Tibial nerve (tissue), 4 donors: ENCODE results near the gene TBXAS1. TPM values are rescaled to one million over a fixed set of nuclear protein-coding genes. Genes with fewer than 3 reads are reported as not detected.

Experiments
- DNase-seq, 2 donors: peaks; one replicate each; pipeline ENCODE4 v3.0.0-alpha.2; 2019; ENCODE audit warnings: low spot score in 2 of 2
- H3K27ac ChIP-seq, 4 donors: fragments of 200-600 bp; sonication (generic) in 3 of 4; one replicate each; pipeline ENCODE4 v1.5.1; 2017 to 2019; ENCODE audit warnings: mild to moderate bottlenecking in 1 of 4
- H3K27me3 ChIP-seq, 2 donors: fragments of 200-600 bp; sonication (generic) in 1 of 2; one replicate each; pipeline versions ENCODE4 v1.5.1 to v1.6.0; 2017 to 2019
- H3K36me3 ChIP-seq, 3 donors: fragments of 200-600 bp; sonication (generic); one replicate each; pipeline ENCODE4 v1.5.1; 2018 to 2019
- H3K4me1 ChIP-seq, 4 donors: fragments of 200-600 bp; sonication (generic) in 3 of 4; one replicate each; pipeline ENCODE4 v1.5.1; 2017 to 2019
- H3K4me3 ChIP-seq, 4 donors: fragments of 200-600 bp; sonication (generic) in 3 of 4; one replicate each; pipeline ENCODE4 v1.5.1; 2017 to 2019; ENCODE audit warnings: mild to moderate bottlenecking in 1 of 4, moderate library complexity in 1 of 4
- H3K9me3 ChIP-seq, 4 donors: fragments of 200-600 bp; sonication (generic) in 3 of 4; one replicate each; pipeline ENCODE4 v1.5.1; 2017 to 2019
- EP300 ChIP-seq, 2 donors: sonication (generic); formaldehyde crosslinking; IDR thresholded peaks; one replicate each; pipeline ENCODE4 v1.6.1; 2017; ENCODE audit warnings: antibody characterized with exemption in 2 of 2, mild to moderate bottlenecking in 1 of 2
- POLR2A ChIP-seq, 2 donors: fragments of 450-650 bp; IDR thresholded peaks; one replicate each; pipeline ENCODE4 v1.6.1; 2017; ENCODE audit warnings: antibody characterized with exemption in 2 of 2, mild to moderate bottlenecking in 2 of 2, moderate library complexity in 2 of 2
- WGBS, 2 donors: methylation state at CpG; one replicate each; pipeline ENCODE4 v1.1.5; 2018; 5-methylcytosine and 5-hydroxymethylcytosine counted together
- total RNA-seq, 4 donors: library from RNA; depleted of rRNA; stranded (reverse); fragments of >200 nt; gene quantifications; one replicate each; pipeline ENCODE4 v1.1.0, GENCODE V29; 2016
- TF ChIP-seq, protein P1 (sequence below), 5 experiments: fragments of 200-600 bp in 3 of 5; fragments of 450-650 bp in 2 of 5; sonication (generic) in 3 of 5; IDR thresholded peaks; one replicate each; pipeline ENCODE4 v1.5.1; 2016 to 2019; ENCODE audit warnings: antibody characterized with exemption in 5 of 5, mild to moderate bottlenecking in 3 of 5, moderate library complexity in 2 of 5

TBXAS1 gene
- total RNA-seq, 4 donors from 2014 or later: 19.0 to 80.4 (median 30.5) TPM

DNA sequence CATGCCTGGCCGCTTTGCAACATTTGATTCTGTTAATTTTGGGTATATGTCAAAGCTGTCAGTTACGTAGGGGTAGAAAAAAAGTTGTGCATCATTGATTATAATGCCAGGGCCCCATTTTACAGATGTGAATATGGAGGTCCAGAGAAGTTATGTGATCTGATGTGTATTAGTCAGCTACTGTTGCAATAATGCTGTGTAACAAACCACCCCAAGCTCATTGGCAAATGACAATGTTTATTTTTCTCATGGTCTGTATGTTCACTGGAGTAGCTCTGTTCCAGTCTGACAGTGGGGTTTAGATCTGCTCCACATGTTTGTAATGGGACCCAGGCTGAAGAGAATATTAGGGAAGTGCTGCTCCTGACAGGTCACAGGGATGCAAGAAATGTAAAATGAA, 19.2 kb downstream of the TBXAS1 start:
- TF ChIP-seq EP300 (IDR thresholded peaks at IDR 0.05) (no peak), POLR2A (IDR thresholded peaks at IDR 0.05) (no peak)
- TF ChIP-seq, protein P1, sequence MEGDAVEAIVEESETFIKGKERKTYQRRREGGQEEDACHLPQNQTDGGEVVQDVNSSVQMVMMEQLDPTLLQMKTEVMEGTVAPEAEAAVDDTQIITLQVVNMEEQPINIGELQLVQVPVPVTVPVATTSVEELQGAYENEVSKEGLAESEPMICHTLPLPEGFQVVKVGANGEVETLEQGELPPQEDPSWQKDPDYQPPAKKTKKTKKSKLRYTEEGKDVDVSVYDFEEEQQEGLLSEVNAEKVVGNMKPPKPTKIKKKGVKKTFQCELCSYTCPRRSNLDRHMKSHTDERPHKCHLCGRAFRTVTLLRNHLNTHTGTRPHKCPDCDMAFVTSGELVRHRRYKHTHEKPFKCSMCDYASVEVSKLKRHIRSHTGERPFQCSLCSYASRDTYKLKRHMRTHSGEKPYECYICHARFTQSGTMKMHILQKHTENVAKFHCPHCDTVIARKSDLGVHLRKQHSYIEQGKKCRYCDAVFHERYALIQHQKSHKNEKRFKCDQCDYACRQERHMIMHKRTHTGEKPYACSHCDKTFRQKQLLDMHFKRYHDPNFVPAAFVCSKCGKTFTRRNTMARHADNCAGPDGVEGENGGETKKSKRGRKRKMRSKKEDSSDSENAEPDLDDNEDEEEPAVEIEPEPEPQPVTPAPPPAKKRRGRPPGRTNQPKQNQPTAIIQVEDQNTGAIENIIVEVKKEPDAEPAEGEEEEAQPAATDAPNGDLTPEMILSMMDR (IDR thresholded peaks at IDR 0.05): no peak
- Histone ChIP-seq H3K27ac (no peak overlapping the region), H3K4me3 (no peak overlapping the region), H3K36me3 (no peaks in the 10 kb centered on the region), H3K4me1 (peaks cover 0 to 4% (median 0%) of the 10 kb centered on the region in 4 donors), H3K27me3 (no peaks in the 10 kb centered on the region), H3K9me3 (peaks cover 0 to 7% (median 0%) of the 10 kb centered on the region in 4 donors)
- WGBS, 2 donors: 94 to 98% methylated on average over 2 of the region's 2 CpGs
- no peak for DNase-seq

DNA sequence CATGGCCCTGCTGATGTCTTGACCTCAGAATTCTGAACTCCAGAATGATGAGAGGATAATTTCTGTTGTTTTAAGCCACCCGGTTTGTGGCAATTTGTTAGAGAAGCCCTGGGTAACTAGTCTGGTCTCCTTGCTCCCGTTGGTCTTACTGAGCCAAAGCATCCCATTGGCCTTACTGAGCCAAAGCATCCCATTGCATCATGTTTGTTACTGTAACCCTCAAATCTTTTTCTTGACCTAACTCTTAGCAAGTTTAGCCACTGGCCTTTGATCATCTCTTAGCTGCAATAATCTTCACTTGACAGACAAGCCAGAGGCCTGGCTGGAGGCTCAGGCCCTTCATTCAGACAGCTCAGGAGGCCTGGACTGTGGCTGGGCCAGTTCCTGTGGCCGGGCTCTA, 21.8 kb downstream of the TBXAS1 start:
- Histone ChIP-seq H3K36me3 (no peaks in the 10 kb centered on the region), H3K4me1 (peaks cover 0 to 11% (median 0%) of the 10 kb centered on the region in 4 donors), H3K9me3 (peaks cover 0 to 7% (median 0%) of the 10 kb centered on the region in 4 donors), H3K27ac (no peak overlapping the region), H3K4me3 (no peak overlapping the region), H3K27me3 (no peaks in the 10 kb centered on the region)
- WGBS, 2 donors: 46 to 74% methylated on average over 3 of the region's 3 CpGs
- TF ChIP-seq POLR2A (IDR thresholded peaks at IDR 0.05): no peak
- DNase-seq: no peak

DNA sequence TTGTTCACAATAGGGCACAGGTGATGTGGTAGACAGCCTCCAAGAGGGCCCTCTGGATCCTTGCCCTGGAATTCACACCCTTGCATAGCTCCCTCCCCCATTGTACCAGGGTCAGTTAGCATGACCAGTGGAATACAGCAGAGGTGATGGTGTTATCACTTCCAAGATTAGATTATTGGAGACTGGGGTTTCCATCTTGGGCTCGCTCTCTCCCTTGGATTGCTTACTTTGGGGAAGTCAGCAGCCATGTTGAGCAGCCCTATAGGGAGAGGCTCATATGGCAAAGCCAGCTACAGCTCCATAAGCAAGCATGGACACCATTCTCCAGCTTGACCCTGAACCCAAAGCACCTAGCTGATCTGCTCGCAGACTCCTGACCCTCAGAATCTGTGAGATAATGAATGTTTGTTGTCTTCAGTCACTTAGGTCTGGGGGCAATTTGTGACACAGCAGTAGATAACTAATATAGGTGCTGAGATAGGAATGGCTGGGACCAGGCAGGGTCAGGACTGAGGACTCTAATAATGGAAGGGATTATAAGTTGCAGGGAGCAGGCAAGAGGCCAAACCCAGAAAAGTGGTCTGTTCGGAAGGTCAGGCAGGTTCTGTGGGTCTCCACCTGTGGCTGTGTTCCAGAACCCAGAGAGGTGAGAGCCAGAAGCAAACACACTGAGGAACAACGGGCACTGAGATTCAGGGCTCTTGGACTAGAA, 22.9 kb downstream of the TBXAS1 start:
- Histone ChIP-seq H3K9me3 (peaks cover 0 to 7% (median 0%) of the 10 kb centered on the region in 4 donors), H3K36me3 (no peaks in the 10 kb centered on the region), H3K27me3 (no peaks in the 10 kb centered on the region), H3K4me1 (peaks cover 0 to 11% (median 0%) of the 10 kb centered on the region in 4 donors), H3K4me3 (no peak overlapping the region), H3K27ac (no peak overlapping the region)
- DNase-seq: no peak
- WGBS, 2 donors: 84 to 87% methylated on average over 4 of the region's 4 CpGs
- no peak for TF ChIP-seq EP300 (IDR thresholded peaks at IDR 0.05)
- TF ChIP-seq POLR2A (IDR thresholded peaks at IDR 0.05): no peak

DNA sequence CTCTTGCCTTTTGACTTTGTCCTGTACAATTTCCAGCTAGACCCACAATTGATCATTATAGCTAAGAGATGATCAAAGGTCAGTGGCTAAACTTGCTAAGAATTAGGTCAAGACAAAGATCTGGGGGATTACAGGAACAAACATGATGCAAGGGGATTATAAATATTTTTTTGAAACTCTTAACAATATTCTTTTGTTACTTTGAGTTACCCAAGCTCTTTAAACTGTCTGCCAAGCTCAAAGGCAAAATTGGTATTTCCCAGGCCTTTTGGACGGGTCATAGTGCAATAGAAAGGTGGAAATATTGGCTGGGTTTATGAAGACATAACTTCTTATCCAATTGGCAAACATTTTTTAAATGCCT, 23.4 kb downstream of the TBXAS1 start:
- no peak for DNase-seq
- 71% methylated on average over 1 of the region's 1 CpG for WGBS, 2 donors

DNA sequence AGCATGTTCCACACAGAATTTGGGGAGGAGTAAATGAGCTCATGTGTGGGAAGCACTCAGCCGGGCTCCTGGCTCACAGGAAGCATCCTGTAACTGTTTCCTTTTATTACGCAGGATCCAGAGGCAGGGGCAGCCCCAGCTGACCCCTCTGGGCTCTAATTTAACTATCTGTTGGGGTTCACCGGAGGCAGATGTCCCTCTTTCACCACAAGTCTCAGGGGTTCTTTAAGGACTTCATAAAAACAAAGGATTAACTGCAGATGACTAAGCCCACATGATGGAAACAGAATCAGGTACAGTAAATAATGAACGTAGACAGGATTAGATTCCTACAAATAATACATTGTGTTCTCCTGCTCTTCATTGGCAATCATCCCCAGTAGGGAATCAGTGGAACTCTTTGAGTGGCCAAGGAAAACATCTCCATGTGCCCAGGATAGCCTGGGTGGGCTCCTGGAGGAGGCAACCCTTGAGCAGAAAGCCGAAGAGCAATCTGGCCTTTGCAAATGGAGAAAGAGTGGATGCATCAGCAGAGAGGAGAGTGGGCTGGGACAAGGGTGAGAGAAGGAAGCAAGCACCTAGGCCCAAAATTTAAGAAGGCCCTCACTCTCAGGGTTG, 24.6 kb downstream of the TBXAS1 start:
- Histone ChIP-seq H3K36me3 (no peaks in the 10 kb centered on the region), H3K27ac (peak overlapping the region in 3 of 4 donors; percentile 38 to 76 (median 69)), H3K4me1 (peaks cover 0 to 11% (median 0%) of the 10 kb centered on the region in 4 donors), H3K9me3 (no peaks in the 10 kb centered on the region), H3K4me3 (no peak overlapping the region), H3K27me3 (no peaks in the 10 kb centered on the region)
- TF ChIP-seq EP300 (IDR thresholded peaks at IDR 0.05) (peak in 1 of 2 donors; percentile 66), POLR2A (IDR thresholded peaks at IDR 0.05) (no peak)
- peak in 1 of 2 donors; percentile 53 for DNase-seq
- 27 to 42% methylated on average over 5 of the region's 5 CpGs for WGBS, 2 donors

More for the DNA sequence above, 23.4 kb downstream of the TBXAS1 start:
- H3K9me3 ChIP-seq: peaks cover 0 to 7% (median 0%) of the 10 kb centered on the region in 4 donors
- H3K4me3 ChIP-seq: no peak overlapping the region
- no peaks in the 10 kb centered on the region for H3K27me3 ChIP-seq
- TF ChIP-seq POLR2A (IDR thresholded peaks at IDR 0.05) (no peak), EP300 (IDR thresholded peaks at IDR 0.05) (no peak)
- TF ChIP-seq, protein P1 (IDR thresholded peaks at IDR 0.05): no peak
- no peak overlapping the region for H3K27ac ChIP-seq
- H3K36me3 ChIP-seq: no peaks in the 10 kb centered on the region
- peaks cover 0 to 11% (median 0%) of the 10 kb centered on the region in 4 donors for H3K4me1 ChIP-seq

DNA sequence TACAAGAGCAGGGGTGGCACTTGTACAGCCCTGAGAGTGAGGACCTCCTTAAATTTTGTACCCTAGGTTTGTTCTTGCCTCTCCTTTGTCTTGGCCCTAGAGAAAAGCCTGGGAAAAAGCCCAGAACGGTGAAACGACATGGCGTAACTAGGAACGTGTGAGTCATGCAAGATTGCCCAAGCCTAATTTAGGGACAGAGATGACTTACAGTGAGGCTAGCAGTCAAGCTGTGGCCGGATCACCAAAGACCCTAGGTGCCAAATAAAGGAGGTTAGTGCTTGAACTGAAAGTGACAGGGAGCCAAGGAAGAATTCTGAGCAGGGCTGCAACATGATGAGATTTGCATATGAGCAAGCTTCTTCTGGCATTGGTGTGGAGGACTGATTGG, 25.1 kb downstream of the TBXAS1 start:
- TF ChIP-seq EP300 (IDR thresholded peaks at IDR 0.05): peak in 1 of 2 donors; percentile 82
- TF ChIP-seq POLR2A (IDR thresholded peaks at IDR 0.05): no peak
- Histone ChIP-seq H3K36me3 (no peaks in the 10 kb centered on the region), H3K4me3 (no peak overlapping the region), H3K27ac (peak overlapping the region in 2 of 4 donors; percentile 69 to 76), H3K9me3 (no peaks in the 10 kb centered on the region), H3K4me1 (peaks cover 0 to 11% (median 0%) of the 10 kb centered on the region in 4 donors), H3K27me3 (no peaks in the 10 kb centered on the region)
- WGBS, 2 donors: 67 to 70% methylated on average over 5 of the region's 5 CpGs
- peak; percentile 51 to 88 for DNase-seq
